NCI-H226 (cell line): ENCODE data around the gene LRFN2.

Experiments used
- DNase-seq: peaks from one replicate; pipeline ENCODE4 v3.0.0-alpha.2; 2015

LRFN2 gene

GRCh38 chr6:40585651-40586269, 1.4 kb downstream of the LRFN2 start:
- no peak for DNase-seq

GRCh38 chr6:40585223-40585622, 1.9 kb downstream of the LRFN2 start:
- no peak for DNase-seq

- no peak for DNase-seq
Observed at GRCh38 chr6:40584741-40585140, 2.4 kb downstream of the LRFN2 start.

GRCh38 chr6:40583709-40584108, 3.5 kb downstream of the LRFN2 start:
- no peak for DNase-seq

- no peak for DNase-seq
Observed at GRCh38 chr6:40582892-40583291, 4.3 kb downstream of the LRFN2 start.

- DNase-seq = no peak
Observed at GRCh38 chr6:40579101-40579500, 8.1 kb downstream of the LRFN2 start.

GRCh38 chr6:40577672-40578071, 9.5 kb downstream of the LRFN2 start:
- no peak for DNase-seq

- DNase-seq = no peak
Observed at GRCh38 chr6:40573221-40573620, 13.9 kb downstream of the LRFN2 start.

GRCh38 chr6:40569162-40569910, 17.8 kb downstream of the LRFN2 start:
- DNase-seq = no peak

- no peak for DNase-seq
Observed at GRCh38 chr6:40568062-40568708, 19.0 kb downstream of the LRFN2 start.

- DNase-seq = no peak
Observed at GRCh38 chr6:40563111-40563510, 24.1 kb downstream of the LRFN2 start.

- DNase-seq = no peak
Observed at GRCh38 chr6:40559056-40559455, 28.1 kb downstream of the LRFN2 start.

GRCh38 chr6:40558102-40558501, 29.1 kb downstream of the LRFN2 start:
- no peak for DNase-seq

GRCh38 chr6:40556881-40557280, 30.3 kb downstream of the LRFN2 start:
- no peak for DNase-seq

GRCh38 chr6:40556023-40556422, 31.1 kb downstream of the LRFN2 start:
- no peak for DNase-seq

- DNase-seq = no peak
Observed at GRCh38 chr6:40555092-40555491, 32.1 kb downstream of the LRFN2 start.

- no peak for DNase-seq
Observed at GRCh38 chr6:40552941-40553340, 34.2 kb downstream of the LRFN2 start.

GRCh38 chr6:40551966-40552505, 35.1 kb downstream of the LRFN2 start:
- no peak for DNase-seq

- no peak for DNase-seq
Observed at GRCh38 chr6:40550202-40551101, 36.7 kb downstream of the LRFN2 start.

GRCh38 chr6:40545954-40546353, 41.2 kb downstream of the LRFN2 start:
- no peak for DNase-seq

GRCh38 chr6:40543776-40544175, 43.4 kb downstream of the LRFN2 start:
- no peak for DNase-seq

- DNase-seq = no peak
Observed at GRCh38 chr6:40543146-40543545, 44.0 kb downstream of the LRFN2 start.
